K562 (cell line): ENCODE measurements around the gene MAGIX. TPM values are rescaled to one million over a fixed set of nuclear protein-coding genes. Genes with fewer than 3 reads are reported as not detected.

Experiments
- CBX2 ChIP-seq: fragments of 200-600 bp; sonication (generic); IDR thresholded peaks from one replicate; pipeline ENCODE4 v1.6.1; 2012; ENCODE audit warnings: mild to moderate bottlenecking, low read length, inconsistent platforms; ENCODE audit not compliant: insufficient read depth, poor library complexity, severe bottlenecking
- CHD7 ChIP-seq: fragments of 200-600 bp; sonication (generic); IDR thresholded peaks from one replicate; pipeline ENCODE4 v1.6.1; 2012; ENCODE audit warnings: mild to moderate bottlenecking, low read depth, low read length, inconsistent platforms
- DMBX1 ChIP-seq: fragments of 250-450 bp; sonication (Bioruptor Pico); IDR thresholded peaks from 2 replicates; pipeline ENCODE4 v1.8.0; 2022; ENCODE audit warnings: inconsistent platforms, mild to moderate bottlenecking, moderate library complexity, borderline replicate concordance
- E2F1 ChIP-seq: sonication (generic); formaldehyde crosslinking; IDR thresholded peaks from 2 replicates; pipeline ENCODE4 v1.8.1; 2023; ENCODE audit warnings: mild to moderate bottlenecking, missing genetic modification reagents, moderate library complexity
- EWSR1 ChIP-seq: fragments of 450-650 bp; IDR thresholded peaks from 2 replicates; pipeline ENCODE4 v1.6.1; 2018; ENCODE audit warnings: borderline replicate concordance, mild to moderate bottlenecking, low read depth, moderate library complexity; ENCODE audit not compliant: partially characterized antibody
- EZH2 ChIP-seq: IDR thresholded peaks from 2 replicates; pipeline ENCODE4 v1.6.1; 2012; ENCODE audit warnings: low read depth, mild to moderate bottlenecking, inconsistent platforms, low read length, borderline replicate concordance
- NRF1 ChIP-seq, 2 experiments: fragments of 450-650 bp; IDR thresholded peaks in 1 of 2; conservative IDR thresholded peaks in 1 of 2; 2 replicates each; pipeline ENCODE4 v1.6.1; 2014; ENCODE audit warnings: mild to moderate bottlenecking in 2 of 2
- PHB ChIP-seq: fragments of 250-450 bp; sonication (Bioruptor Pico); IDR thresholded peaks from 2 replicates; pipeline ENCODE4 v1.5.0; 2021
- SPI1 ChIP-seq: IDR thresholded peaks from 2 replicates; pipeline ENCODE4 v1.6.1; 2011; ENCODE audit warnings: low read depth, low read length, control low read depth, borderline replicate concordance
- TOE1 ChIP-seq, 2 experiments: fragments of 450-650 bp in 1 of 2; sonication (generic) in 1 of 2; formaldehyde crosslinking in 1 of 2; IDR thresholded peaks; 2 replicates each; pipeline versions ENCODE4 v1.7.1 to v1.8.0; 2016 to 2022; ENCODE audit warnings: borderline replicate concordance in 2 of 2, mild to moderate bottlenecking in 2 of 2, antibody characterized with exemption in 1 of 2, inconsistent platforms in 1 of 2, low read depth in 1 of 2, missing genetic modification reagents in 1 of 2, moderate library complexity in 1 of 2
- ZNF76 ChIP-seq: fragments of 250-450 bp; sonication (Bioruptor Pico); IDR thresholded peaks from 2 replicates; pipeline ENCODE4 v1.4.0; 2020; ENCODE audit warnings: mild to moderate bottlenecking, moderate library complexity, borderline replicate concordance
- ZZZ3 ChIP-seq: fragments of 450-650 bp; IDR thresholded peaks from 2 replicates; pipeline ENCODE4 v1.6.1; 2016; ENCODE audit warnings: antibody characterized with exemption, mild to moderate bottlenecking, moderate library complexity
- polyA plus RNA-seq, 8 experiments: library from polyadenylated mRNA; depleted of rRNA in 4 of 8; stranded (reverse) in 5 of 8; unstranded in 3 of 8; fragments of >200 nt; fragmentation: Nextera tagmentation in 2 of 8; fragmentation: Illumina TruSeq in 1 of 8; extraction: Ambion mirVana in 2 of 8; extraction: Trizol in 1 of 8; gene quantifications; 2 replicates each; pipeline versions ENCODE4 v1.2.1 to v1.2.3, GENCODE V29; 2011 to 2014; ENCODE audit warnings: inconsistent platforms in 1 of 8, missing spikeins in 1 of 8
- total RNA-seq, 7 experiments: library from RNA; depleted of rRNA in 6 of 7; stranded (reverse); fragments of >200 nt in 6 of 7; fragmentation: Illumina TruSeq in 2 of 7; extraction: Trizol in 2 of 7; gene quantifications; 2 replicates each; pipeline versions ENCODE4 v1.2.1 to v1.2.3, GENCODE V29; 2011 to 2021; ENCODE audit warnings: low replicate concordance in 1 of 7

The MAGIX gene
- total and polyA plus RNA-seq, 9 of the 15 experiments (the other 6 are each of a cell fraction or from before 2014, with no cell fraction given), result 0.08 to 3.5 (median 0.47) TPM

DNA sequence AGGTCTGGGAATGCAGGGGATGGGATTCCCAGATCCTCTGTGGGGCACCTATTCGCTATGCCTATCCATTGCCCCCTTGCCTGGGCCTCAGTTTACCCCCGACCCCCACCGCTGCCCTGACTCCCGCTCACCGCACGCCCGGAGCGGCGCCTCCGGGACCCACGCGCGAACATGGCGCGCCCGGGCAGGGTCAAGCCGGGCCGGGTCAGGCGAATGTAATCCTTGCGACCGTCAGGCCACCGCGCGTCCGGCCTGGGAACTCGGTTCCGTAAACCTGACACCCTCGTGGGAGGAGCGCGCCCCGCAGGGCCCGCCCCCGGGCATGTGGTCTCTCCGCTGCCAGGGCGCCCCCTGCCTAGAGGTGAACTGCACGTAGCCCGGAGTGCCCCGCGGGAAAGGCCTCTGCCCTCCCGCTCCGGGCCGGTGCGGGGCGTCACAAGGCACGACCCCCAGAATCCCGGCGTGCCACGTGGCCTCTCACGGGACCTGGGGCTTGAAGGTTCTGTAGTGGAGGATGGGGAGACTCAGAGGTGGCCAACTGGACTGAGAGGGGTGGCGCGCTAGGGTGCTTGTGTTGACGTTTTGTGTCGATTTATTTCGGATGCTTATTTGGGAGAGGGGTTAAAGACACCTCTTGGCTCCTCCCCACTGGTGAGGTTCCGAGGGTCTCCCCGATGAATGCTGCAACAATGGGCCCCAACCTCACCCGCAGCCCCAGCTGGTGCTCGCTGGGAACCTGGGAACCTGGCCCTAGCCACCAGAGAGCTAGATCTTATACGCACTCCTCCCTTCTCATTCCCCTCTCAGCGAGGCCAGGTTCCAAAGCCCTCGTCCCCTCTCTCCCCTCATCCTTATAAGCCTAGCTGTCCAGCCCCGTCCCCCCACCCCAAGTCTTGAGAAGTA is 23.8 kb downstream of the MAGIX start, which contains the start of gene PRICKLE3 (continued):
- no peak for TF ChIP-seq PHB (CRISPR knock-in tag)
- TF ChIP-seq E2F1 (CRISPR knock-in tag), result no peak
- TF ChIP-seq TOE1 (IDR thresholded peaks at IDR 0.05; ENCODE audit: borderline replicate concordance), result peak; percentile 42; the same call in 1 of the 2 replicates
- no peak for TF ChIP-seq TOE1 (CRISPR knock-in tag; IDR thresholded peaks at IDR 0.05; ENCODE audit: borderline replicate concordance, low read depth)
- TF ChIP-seq ZNF76 (CRISPR knock-in tag), result no peak
- TF ChIP-seq EZH2, result no peak
- peak; percentile 51 to 59 for TF ChIP-seq NRF1 (conservative IDR thresholded peaks at IDR 0.05 in 1 of 2, IDR thresholded peaks at IDR 0.05 in 1 of 2)
- peak; percentile 66; the same call in 1 of the 2 replicates for TF ChIP-seq DMBX1 (CRISPR knock-in tag)
- TF ChIP-seq CBX2, result no peak
- TF ChIP-seq EWSR1, result no peak
- TF ChIP-seq CHD7, result no peak
- TF ChIP-seq SPI1, result no peak
- TF ChIP-seq ZZZ3, result no peak
